Heart left ventricle (tissue), 16 donors: ENCODE data around the gene CALCR. TPM values are rescaled to one million over a fixed set of nuclear protein-coding genes. Genes with fewer than 3 reads are reported as not detected.
A peak's percentile ranks its signal among the peaks of the same experiment; 100 is the strongest.

Source experiments
- ATAC-seq, 4 donors: fragments of 200-7000 bp; cut with Tn5 transposase; one replicate each; pipeline ENCODE4 v1.9.1; 2020 to 2022; ENCODE audit warnings: moderate library complexity in 4 of 4, mild to moderate bottlenecking in 3 of 4, moderate number of reproducible peaks in 1 of 4
- DNase-seq, 5 donors: peaks; one replicate each; pipeline ENCODE4 v3.0.0-alpha.2; 2020
- H3K27ac ChIP-seq, 12 donors: fragments of 200-600 bp; sonication (generic) in 4 of 12; one replicate each; pipeline versions ENCODE4 v1.5.0 to v1.8.0; 2016 to 2022; ENCODE audit warnings: mild to moderate bottlenecking in 2 of 12
- H3K27me3 ChIP-seq, 9 donors: fragments of 200-600 bp; sonication (generic) in 2 of 9; one replicate each; pipeline versions ENCODE4 v1.5.1 to v1.8.0; 2016 to 2022; ENCODE audit warnings: mild to moderate bottlenecking in 3 of 9
- H3K36me3 ChIP-seq, 9 donors: fragments of 200-600 bp; sonication (generic) in 2 of 9; one replicate each; pipeline versions ENCODE4 v1.5.0 to v1.8.0; 2018 to 2022; ENCODE audit warnings: mild to moderate bottlenecking in 2 of 9
- H3K4me1 ChIP-seq, 12 donors: fragments of 200-600 bp; sonication (generic) in 4 of 12; one replicate each; pipeline versions ENCODE4 v1.5.0 to v1.8.0; 2016 to 2022; ENCODE audit warnings: mild to moderate bottlenecking in 3 of 12
- H3K4me3 ChIP-seq, 12 donors: fragments of 200-600 bp; sonication (generic) in 4 of 12; one replicate each; pipeline versions ENCODE4 v1.5.0 to v1.8.0; 2017 to 2022; ENCODE audit warnings: mild to moderate bottlenecking in 9 of 12, moderate library complexity in 4 of 12
- H3K9me3 ChIP-seq, 12 donors: fragments of 200-600 bp; sonication (generic) in 4 of 12; one replicate each; pipeline versions ENCODE4 v1.5.0 to v1.8.0; 2016 to 2022; ENCODE audit warnings: mild to moderate bottlenecking in 1 of 12
- CTCF ChIP-seq, 12 donors: fragments of 200-600 bp; sonication (generic) in 4 of 12; IDR thresholded peaks; one replicate each; pipeline versions ENCODE4 v1.5.0 to v1.8.0; 2018 to 2022; ENCODE audit warnings: antibody characterized with exemption in 12 of 12, mild to moderate bottlenecking in 5 of 12
- POLR2A ChIP-seq, 2 donors: fragments of 450-650 bp; IDR thresholded peaks; one replicate each; pipeline ENCODE4 v1.6.1; 2017; ENCODE audit warnings: antibody characterized with exemption in 2 of 2, mild to moderate bottlenecking in 2 of 2, moderate library complexity in 2 of 2
- WGBS, 4 donors: extraction: QIAGEN DNeasy Blood & Tissue Kit in 2 of 4; methylation state at CpG; one replicate each; pipeline versions ENCODE4 v1.1.5 to v1.1.7; 2013 to 2018; 5-methylcytosine and 5-hydroxymethylcytosine counted together
- intact Hi-C, 10 donors: fragments of 100-400 bp; cut with DNase I; formaldehyde crosslinking; loops; one replicate each; pipeline versions ENCODE4 v1.11.1 to v1.14.2; 2022
- polyA plus RNA-seq, 2 donors: library from polyadenylated mRNA; stranded (reverse); fragments of 200-250 nt; gene quantifications; one replicate each; pipeline ENCODE4 v1.2.3, GENCODE V29; 2013
- total RNA-seq, 9 donors: library from RNA; depleted of rRNA in 2 of 9; stranded (reverse); fragments of >200 nt in 2 of 9; fragmentation: NEBNext Ultra II Directional in 3 of 9; extraction: Animal tissue kit (Norgen Biotek cat#: 25700) in 3 of 9; gene quantifications; one replicate each; pipeline versions ENCODE4 v1.1.0 to v1.2.4, GENCODE V29; 2016 to 2023
- donor health status: ischemic (EF 13 %, LVEDD 7.1; RV severe dilation, severe dysfunction).
- donor health status: healthy with polysubstance abuse.
- donor health status: DM: no; HTN: yes; CAD: no.
- donor health status: DM: no; HTN: no; CAD: no.
- donor health status: ischemic (EF 25% LVEDD 6.9; RV normal size, moderate dysfunction).
- donor health status: ischemic (EF 25% LVEDD 5.7; RV mildly dilated, moderate dysfunction).
- donor health status: healthy.
- donor health status: DM: yes; HTN: yes; CAD: no.
- donor health status: ischemic (EF 35%, LVEDD 5.7; RV mildly dilated, moderate dysfunction).
- donor health status: nonischemic (EF 11% LVEDD 7.7; RV severe dilation, severe dysfunction).
- donor health status: DM: yes; HTN: yes; CAD: no.
- donor health status: PGD.
- donor health status: ischemic (EF 29% LVEDD 5.4; RV normal size, mild dysfunction).
- donor health status: nonischemic (EF 23%, LVEDD 6.1; RV moderate dilation, normal function).

Gene CALCR
- total and polyA plus RNA-seq, 11 donors = 0.17 to 0.18 TPM; not detected in 9

- ATAC-seq (no peak), DNase-seq (no peak)
- Histone ChIP-seq H3K4me3 (no peak overlapping the region), H3K36me3 (no peaks in the 10 kb centered on the region), H3K27me3 (peaks cover 0 to 37% (median 22%) of the 10 kb centered on the region in 9 donors), H3K4me1 (peaks cover 0 to 6% (median 0%) of the 10 kb centered on the region in 12 donors), H3K9me3 (no peaks in the 10 kb centered on the region), H3K27ac (no peak overlapping the region)
- 49 to 60% (median 52%) methylated on average over 4 of the region's 4 CpGs for WGBS, 4 donors
- intact Hi-C loops = loop anchor here in 1 of 10 donors (10.0 kb wide), 1 partner anchor 56 kb away; no protein-coding TSS in a partner anchor
- TF ChIP-seq CTCF (IDR thresholded peaks at IDR 0.05) (no peak), POLR2A (IDR thresholded peaks at IDR 0.05) (no peak)
Measured at GRCh38 chr7:93578762-93579161, 4.2 kb upstream of the CALCR start.

GRCh38 chr7:93575555-93576399, 1.3 kb upstream of the CALCR start:
- 3 to 6% (median 5%) methylated on average over 15 to 21 of the region's 21 CpGs for WGBS, 4 donors
- DNase-seq (no peak), ATAC-seq (no peak)
- Histone ChIP-seq H3K36me3 (no peaks in the 10 kb centered on the region), H3K27ac (no peak overlapping the region), H3K9me3 (no peaks in the 10 kb centered on the region), H3K4me1 (peaks cover 0 to 6% (median 0%) of the 10 kb centered on the region in 12 donors), H3K27me3 (peaks cover 0 to 47% (median 23%) of the 10 kb centered on the region in 9 donors), H3K4me3 (no peak overlapping the region)
- TF ChIP-seq POLR2A (IDR thresholded peaks at IDR 0.05) = no peak
- TF ChIP-seq CTCF (IDR thresholded peaks at IDR 0.05) = no peak
- intact Hi-C loops = loop anchor here in 1 of 10 donors (10.0 kb wide), 1 partner anchor 59 kb away; no protein-coding TSS in a partner anchor

GRCh38 chr7:93574269-93574645, 267 bp downstream of the CALCR start:
- Histone ChIP-seq H3K27me3 (peaks cover 0 to 47% (median 23%) of the 10 kb centered on the region in 9 donors), H3K27ac (no peak overlapping the region), H3K4me3 (peak overlapping the region in 2 of 12 donors; percentile 6 to 12), H3K4me1 (peaks cover 0 to 6% (median 0%) of the 10 kb centered on the region in 12 donors), H3K36me3 (no peaks in the 10 kb centered on the region), H3K9me3 (no peaks in the 10 kb centered on the region)
- TF ChIP-seq POLR2A (IDR thresholded peaks at IDR 0.05) = no peak
- no peak for TF ChIP-seq CTCF (IDR thresholded peaks at IDR 0.05)
- intact Hi-C loops = loop anchor here in 1 of 10 donors (10.0 kb wide), 1 partner anchor 61 kb away; no protein-coding TSS in a partner anchor
- WGBS, 4 donors = 1 to 2% (median 2%) methylated on average over 18 to 19 of the region's 19 CpGs
- ATAC-seq = no peak
- DNase-seq = peak in 2 of 5 donors; percentile 7 to 20

GRCh38 chr7:93569189-93569588, 5.3 kb downstream of the CALCR start:
- no peak for ATAC-seq
- Histone ChIP-seq H3K36me3 (no peaks in the 10 kb centered on the region), H3K27me3 (peaks cover 0 to 25% (median 9%) of the 10 kb centered on the region in 9 donors), H3K9me3 (no peaks in the 10 kb centered on the region), H3K4me3 (no peak overlapping the region), H3K4me1 (no peaks in the 10 kb centered on the region), H3K27ac (no peak overlapping the region)
- WGBS, 4 donors = 80 to 92% (median 87%) methylated on average over 2 of the region's 2 CpGs
- intact Hi-C loops = no loop called here
- TF ChIP-seq CTCF (IDR thresholded peaks at IDR 0.05) (no peak), POLR2A (IDR thresholded peaks at IDR 0.05) (no peak)
- DNase-seq = no peak
